ENCODE measurements around the gene TUBGCP3.
"Not testable (repeated sequence)": the region's sequence is repeated elsewhere in the genome, so short reads cannot be mapped to it uniquely, and the experiment has no call there.

The TUBGCP3 gene

DNA sequence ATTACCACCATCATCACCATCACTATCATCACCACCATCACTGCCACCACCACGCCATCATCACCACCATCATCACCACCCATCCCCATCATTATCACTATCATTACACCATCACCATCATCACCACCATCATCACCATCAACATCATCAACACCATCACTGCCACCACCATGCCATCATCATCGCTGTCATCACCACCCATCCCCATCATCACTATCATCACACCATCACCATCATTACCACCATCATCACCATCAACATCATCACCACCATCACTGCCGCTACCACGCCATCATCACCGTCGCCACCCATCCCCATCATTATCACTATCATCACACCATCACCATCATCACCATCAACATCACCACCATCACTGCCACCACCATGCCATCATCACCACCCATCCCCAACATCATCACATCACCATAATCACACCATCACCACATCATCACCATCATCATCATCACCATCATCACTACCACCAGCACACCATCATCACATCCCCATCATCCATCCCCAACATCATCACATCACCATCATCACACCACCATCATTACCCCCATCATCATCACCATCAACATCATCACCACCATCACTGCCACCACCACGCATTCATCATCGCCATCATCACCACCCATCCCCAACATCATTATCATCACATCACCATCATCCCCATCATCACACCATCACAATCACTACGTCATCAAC lies 61.7 kb downstream of the TUBGCP3 start:
- DNase-seq (ENCODE audit: low read depth): no peak

DNA sequence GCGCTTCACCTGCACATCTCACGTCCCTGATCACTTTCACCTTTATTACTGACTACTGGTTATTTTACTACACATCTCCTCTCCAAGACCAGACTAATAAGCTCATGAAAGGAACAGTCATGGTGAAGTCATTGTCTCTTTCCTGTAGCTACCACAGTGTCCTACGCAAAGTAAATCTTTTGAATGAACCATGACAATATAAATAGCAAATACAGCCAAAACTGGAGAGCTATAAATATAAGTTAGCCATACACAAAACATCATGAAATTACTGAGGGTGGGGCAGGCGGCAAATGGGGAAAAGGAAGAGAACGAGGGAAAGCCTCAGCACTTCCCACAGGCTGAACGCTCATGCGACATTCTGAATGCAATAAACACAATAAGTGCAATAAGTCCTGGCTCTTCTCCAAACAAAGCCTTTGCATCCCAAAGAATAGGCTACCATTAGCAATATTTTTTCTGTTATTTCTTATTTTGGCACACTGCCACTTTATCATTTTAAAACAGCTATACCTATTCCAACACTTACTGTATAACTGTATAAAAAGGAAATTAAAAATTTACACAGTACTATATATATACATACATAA lies 62.5 kb downstream of the TUBGCP3 start:
- DNase-seq (ENCODE audit: low read depth): no peak

DNA sequence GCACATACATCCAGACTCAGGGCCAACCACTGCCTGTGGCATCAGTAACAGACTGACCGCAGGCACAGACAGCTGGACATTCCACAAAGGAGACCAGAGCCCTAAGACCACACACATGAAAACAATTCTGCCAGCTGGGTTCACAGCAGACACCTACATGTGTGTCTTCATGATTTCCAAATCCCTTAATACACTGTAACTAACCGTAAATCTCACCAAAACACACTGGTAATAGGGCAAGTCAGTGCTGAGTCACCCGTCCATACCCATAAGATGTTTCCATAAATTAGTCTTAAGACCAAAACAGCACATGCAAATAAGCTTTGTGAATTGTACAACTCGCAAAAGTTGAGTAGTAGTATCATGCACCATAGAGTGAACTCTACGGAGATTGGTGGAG lies 65.4 kb downstream of the TUBGCP3 start:
- DNase-seq (ENCODE audit: low read depth): no peak

DNA sequence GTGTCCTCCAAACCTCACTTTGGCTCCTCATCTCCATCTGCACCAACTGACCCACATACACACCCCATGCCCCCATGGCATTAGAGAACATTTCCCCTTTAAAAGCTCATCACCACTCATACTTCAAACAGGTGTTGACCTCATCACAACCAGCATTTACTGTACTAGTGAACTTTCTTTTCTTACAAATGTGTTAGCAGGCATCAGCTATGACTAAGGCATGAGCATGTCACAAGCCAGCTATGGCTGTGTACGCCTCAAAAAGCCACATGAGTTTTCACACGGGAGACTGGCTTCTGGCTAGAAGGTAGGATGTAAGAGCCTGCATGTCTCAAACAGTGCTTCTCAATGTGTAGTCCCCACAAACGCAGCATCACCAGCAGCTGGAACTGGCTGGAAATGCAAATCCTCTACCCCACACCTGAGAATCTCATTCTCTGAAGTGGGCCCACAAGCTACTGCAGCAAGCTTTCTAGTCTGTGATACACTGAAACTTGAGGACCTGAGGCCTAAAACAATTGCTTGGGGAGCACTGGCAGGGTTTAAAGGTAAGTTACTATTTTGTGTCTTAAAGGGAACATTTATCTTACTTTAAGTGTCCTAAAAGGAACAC lies 66.8 kb downstream of the TUBGCP3 start:
- no peak for DNase-seq (ENCODE audit: low read depth)

DNA sequence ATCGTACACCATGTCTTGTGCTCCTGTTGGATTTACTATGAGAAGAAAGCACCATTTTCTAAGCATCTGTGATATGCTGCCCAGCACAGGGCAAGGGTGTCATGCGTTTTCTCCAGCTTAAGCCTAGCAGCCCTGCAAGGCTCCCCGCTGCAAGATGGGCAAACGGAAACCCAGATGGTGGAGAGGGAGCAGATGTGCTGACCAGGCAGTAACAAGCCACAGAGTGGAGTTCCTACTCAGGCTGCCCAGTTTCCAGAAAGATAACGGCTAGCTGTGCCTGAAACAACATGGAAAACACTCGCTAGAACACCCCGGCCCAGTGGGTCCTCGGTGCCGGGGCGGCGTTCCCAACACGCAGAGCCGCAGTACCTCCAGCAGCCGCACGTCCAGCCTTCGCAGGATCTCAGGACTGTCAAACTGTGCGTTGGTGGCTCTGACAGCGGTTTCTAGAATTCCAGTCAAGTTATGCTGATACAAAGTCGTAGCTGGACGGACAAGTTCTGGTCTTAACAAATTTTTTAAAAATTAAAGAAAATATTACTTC lies 68.4 kb downstream of the TUBGCP3 start:
- DNase-seq (ENCODE audit: low read depth): no peak

DNA sequence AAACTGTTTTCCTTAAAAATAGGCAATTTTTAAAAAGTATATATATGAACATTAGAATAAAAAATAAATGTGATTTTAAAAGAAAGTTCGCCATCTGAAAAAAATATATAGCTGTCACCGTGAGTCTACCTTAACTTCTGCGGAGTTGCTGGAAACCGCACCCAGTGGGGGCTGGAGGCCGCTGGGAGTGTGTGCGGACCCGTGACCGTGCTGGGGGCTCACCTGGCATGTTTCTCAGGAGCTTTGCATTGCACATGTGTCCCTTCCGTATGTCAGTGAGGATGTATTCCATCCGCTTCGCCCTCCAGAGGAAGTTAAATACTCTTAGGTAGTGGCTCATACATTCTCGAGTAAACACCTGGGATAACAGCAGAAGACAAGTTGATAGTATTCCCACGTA lies 71.7 kb downstream of the TUBGCP3 start:
- no peak for DNase-seq (ENCODE audit: low read depth)

DNA sequence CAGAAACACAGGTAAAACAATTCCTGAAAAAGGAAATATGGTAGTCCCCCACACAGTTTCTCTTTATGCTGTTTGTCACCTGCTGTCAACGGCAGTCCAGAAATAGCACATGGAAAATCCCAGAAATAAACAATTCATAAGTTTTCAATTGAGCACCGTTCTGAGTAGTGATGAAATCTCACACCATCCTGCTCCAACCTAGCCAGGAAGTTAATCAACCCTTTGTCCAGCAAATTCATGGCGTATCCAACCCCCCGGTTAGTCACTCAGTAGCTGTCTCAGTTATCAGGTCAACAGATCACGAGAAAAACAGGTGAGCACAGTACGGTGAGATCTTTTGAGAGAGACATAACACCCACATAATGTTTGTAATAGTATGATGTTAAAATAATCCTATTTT lies 74.2 kb downstream of the TUBGCP3 start:
- no peak for DNase-seq (ENCODE audit: low read depth)

DNA sequence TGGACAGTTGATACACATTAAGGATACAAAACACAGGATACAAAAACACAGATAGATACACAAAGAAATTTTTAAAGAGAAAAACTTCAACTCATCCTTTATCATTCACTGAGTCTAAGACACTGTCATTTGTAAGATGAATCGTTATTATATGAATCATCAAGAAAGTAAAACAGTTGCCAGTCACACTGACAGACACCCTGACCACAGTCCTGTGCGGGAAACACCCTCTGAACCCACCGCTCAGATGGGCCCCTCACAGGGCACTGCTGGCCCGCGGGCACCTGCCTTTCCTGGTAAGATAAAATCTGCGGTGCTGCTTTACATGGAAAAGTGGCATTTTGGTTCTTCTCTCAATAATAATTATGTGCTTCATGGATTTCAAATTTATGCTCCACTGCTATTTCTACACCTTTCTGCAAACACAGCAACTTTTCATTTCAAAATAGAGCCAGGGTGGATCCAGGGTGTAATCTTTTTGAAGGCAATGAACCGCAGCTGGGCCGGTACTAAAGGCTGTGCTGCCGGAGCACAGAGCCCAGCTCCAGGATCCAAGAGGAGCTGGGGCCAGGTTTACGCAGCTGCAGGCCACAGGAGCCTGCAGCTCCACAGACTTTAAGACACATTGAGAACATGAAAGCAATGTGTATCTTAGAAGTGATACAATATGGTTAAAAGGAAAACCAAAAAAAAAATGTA lies 76.8 kb downstream of the TUBGCP3 start:
- DNase-seq (ENCODE audit: low read depth): no peak

DNA sequence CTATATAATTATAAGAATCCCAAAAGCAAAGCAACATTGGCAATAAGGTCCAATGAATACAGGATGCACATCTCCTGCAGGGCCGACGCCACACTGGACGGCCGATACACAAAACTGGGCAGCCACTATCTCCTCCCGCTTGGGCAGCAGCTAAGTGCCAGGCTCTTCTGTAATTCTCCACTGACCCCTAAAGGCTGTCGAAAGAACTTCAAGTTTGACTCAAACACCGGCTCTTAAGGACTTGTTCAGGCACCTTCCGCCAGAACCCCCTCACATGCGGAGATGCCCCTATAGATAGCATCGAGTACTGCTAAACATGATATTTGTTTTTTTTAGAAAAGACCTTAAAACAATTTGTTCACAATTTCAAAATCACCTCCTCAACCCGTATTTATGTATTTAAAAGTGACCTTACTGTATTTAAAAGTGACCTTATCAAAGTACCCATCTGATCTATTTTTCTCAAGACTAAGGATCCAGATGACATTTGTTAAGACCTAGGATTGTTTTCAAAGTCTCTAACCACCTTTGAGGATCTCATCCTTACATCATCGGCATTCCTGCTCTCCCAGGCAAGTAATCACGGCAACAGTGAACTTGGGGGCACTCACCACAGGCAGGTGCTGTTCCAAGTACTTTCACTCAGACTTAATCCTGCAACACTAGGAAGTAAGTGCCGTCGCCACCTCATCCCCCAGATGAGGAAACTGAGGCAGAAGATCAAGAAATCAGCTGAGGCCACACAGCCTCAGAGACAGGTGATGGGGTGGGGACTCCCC lies 77.8 kb downstream of the TUBGCP3 start:
- no peak for DNase-seq (ENCODE audit: low read depth)

DNA sequence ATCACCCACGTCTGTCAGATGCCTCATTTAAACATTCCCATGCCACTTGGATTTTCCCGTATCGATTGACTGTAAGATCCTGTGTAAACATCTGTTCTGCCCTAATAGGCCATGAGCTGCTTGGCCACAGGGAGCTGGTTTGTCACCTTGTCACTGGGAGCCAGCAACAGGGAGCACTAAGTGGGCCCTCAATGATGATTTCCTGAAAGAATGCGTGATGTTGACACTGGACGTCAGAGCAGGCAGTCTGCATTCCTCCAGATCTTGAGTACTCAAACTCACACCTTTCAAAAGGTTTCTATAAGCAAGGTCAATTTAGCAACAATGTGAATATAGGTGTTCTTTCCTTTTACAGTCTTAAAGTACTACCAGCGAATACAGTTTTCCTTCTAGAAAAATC lies 78.8 kb downstream of the TUBGCP3 start:
- DNase-seq (ENCODE audit: low read depth): no peak

DNA sequence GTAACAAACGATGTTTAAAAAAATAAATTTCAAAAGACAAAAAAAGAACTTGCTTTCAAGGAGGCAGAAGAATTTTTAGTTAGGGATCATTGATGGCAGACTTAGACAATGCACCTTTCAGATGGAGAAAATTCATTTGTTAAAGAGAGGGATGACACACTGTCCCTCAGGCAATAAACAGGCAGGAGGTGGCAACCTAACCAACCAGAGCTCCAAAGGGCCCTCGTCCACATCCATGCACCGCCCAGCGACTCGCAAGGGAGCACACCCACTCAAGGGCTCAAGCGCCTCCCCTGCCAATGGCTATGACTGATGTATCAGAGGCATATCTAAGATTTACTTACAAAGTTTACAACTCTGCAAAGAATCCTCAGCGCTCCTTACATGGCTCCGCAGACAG lies 81.9 kb downstream of the TUBGCP3 start:
- no peak for DNase-seq (ENCODE audit: low read depth)

DNA sequence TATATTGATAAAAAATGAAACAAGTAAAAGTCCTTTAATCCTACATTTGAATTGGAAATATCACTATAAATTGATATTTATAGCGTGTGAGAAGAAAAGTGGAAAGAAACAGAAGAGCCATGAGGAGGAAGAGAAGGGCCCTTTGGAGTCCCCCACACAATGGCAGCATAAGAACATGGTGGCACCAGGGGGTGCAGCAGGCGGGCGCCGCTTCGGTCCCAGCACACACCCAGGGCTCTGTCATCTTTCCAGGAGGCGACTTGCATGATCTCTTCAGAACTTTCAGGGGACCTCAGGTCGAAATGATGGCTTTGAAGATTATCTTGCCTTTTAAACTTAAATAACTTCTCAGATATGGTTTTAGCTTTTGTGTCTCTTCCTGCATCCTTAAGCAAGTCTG lies 91.8 kb downstream of the TUBGCP3 start:
- DNase-seq (ENCODE audit: low read depth): no peak

DNA sequence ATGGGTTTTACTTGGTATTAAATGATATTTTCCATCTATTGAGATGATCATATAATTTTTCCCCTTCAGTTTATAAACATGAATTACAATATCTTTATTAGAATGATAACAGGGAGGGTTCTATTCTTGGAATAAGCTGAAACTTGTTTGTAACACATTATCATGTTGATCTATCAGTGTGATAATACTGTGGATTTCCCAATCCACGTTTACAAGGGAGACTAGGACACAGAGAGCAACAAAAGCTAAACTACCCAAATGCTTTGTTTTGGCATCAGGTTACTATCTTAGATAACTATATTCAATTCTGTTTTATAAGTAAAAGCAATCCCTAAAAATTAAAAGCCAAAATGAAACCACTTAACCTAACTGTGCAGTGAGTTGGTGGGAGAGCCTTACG lies 92.5 kb downstream of the TUBGCP3 start:
- no peak for DNase-seq (ENCODE audit: low read depth)

DNA sequence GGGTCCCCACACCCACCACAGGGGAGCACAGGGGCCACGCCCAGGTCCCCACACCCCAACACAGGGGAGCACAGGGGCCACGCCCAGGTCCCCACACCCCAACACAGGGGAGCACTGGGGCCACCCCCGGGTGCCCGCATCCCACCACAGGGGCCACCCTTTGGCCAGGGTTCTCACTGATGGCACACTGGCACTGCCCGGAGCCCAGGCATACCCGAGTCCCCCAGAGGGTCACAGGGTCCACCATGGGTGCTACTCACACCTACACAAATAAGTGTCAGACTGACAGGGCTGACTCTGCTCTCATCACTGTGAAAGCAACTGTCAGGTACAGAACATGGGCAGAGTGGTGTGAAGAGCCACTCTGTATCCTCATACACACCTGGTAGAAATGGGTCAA lies 98.8 kb downstream of the TUBGCP3 start:
- DNase-seq (ENCODE audit: low read depth): no peak

DNA sequence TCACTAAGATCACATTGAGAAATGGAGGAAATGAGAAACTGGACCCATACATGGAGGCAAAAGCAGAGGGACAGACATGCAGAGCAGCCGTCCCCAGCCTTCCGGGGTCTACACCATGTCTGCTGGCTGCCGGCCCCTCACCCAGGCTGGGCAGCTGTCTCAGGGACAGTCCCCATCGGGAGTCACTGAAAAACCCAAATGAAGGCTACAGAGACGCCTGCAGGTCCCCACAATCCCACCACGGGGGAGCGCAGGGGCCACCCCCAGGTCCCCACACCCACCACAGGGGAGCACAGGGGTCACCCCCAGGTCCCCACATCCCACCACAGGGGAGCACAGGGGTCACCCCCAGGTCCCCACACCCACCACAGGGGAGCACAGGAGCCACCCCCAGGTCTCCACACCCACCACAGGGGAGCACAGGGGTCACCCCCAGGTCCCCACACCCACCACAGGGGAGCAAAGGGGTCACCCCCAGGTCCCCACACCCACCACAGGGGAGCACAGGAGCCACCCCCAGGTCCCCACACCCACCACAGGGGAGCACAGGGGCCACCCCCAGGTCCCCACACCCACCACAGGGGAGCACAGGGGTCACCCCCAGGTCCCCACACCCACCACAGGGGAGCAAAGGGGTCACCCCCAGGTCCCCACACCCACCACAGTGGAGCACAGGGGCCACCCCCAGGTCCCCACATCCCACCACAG lies 99.5 kb downstream of the TUBGCP3 start:
- not testable (repeated sequence) for DNase-seq (ENCODE audit: low read depth)

DNA sequence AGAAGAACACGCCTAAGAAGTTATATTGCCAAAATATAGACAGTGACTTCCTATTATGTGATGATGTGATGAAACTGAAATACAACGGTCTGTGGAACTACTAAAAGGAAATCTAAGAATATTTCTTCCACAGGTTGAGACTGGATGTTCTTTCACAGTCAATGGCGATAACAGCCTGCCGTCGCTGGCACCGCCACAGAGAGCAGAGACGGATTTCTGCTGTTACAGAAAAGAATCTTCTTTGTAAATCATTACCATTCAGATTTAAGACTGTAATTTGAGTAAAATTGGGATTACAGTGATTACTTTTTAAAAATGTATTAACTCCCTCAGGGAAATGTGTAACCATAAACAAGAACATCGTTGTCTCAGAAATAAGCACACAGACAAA lies 100.8 kb downstream of the TUBGCP3 start:
- no peak for DNase-seq (ENCODE audit: low read depth)

DNA sequence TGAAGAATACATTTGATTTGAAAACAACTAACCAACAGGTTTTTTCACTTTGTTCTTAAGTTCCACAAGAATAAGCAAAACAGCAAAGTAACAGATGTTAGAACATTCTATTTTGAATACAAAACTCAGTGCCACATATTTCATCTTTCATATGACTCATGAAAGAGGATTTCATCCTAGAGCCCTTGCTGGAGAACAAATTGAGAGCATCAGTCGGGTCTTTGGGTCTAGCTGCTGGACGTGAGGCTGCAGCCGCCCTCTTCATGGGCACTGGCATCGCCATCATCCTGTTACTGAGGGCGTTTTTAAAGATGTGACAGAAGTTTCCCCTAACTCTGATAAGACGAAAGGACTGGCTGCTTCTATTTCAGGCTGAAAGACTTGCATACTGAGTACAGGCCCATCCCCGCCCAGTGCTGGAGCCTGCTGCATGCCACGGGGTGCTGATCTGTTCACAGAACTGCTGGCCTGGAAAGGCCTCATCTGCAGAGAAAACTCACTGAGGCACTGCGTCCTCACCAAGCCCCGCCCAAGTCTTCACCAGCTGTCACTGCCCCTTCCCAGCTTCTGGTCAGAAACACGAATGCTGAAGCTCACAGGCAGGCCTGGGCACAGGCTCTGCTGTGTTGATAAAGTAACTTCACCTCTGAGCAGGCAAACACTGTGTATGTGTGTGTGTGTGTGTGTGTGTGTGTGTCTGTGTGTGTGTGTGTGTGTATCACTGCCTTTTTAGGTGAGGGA lies 101.4 kb downstream of the TUBGCP3 start:
- no peak for DNase-seq (ENCODE audit: low read depth)

DNA sequence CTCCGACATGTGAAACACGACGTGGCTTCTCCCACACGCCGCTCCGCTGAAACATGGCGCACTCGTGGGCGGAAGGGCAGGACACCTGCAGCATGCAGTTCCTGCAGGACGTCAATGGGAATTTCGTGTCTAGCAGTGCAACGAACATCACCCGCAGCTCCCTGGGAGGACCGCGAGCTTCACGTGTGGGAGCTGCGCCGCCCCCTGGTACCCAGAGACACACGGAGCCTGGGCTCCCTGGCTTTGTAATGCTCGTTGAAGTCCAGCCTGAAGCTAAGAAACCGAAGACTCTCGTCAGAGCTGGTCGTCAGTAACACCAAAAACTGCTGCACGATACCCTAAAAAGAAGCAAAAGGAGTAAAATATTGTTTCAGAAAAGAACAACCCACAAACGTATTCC lies 102.1 kb downstream of the TUBGCP3 start:
- not testable (repeated sequence) for DNase-seq (ENCODE audit: low read depth)

DNA sequence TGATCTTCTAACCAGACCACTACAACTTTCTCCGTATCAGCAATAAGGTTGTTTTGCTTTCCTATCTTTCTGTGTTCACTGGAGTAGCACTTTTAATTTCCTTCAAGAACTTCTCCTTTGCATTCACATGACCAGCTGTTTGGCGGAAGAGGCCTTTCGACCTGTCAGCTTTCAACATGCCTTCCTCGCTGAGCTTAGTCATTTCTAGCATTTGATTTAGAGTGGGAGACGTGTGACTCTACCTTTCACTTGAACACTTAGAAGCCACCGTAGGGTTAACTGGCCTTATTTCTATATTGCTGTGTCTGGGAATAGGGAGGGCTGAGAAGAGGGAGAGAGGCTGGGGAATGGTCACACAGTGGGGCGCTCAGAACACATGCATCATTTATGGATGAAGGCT lies 104.7 kb downstream of the TUBGCP3 start:
- no peak for DNase-seq (ENCODE audit: low read depth)

DNA sequence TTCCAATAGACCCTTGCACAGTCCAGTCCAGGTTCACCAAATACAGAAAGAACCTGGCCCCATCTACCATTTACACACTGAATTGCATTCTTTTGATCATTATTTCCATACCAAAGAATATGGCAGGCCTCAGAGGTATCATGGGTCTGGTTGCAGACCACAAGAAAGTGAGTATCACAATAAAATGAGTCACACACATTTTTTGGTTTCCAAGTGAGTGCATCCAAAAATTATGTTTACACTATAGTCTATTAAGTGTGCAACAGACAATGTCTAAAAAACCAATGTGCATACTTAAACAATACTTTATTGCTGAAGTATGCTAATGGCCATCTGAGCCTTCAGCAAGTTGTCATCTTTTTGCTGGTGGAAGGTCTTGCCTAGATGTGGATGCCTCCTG lies 106.5 kb downstream of the TUBGCP3 start:
- no peak for DNase-seq (ENCODE audit: low read depth)

DNA sequence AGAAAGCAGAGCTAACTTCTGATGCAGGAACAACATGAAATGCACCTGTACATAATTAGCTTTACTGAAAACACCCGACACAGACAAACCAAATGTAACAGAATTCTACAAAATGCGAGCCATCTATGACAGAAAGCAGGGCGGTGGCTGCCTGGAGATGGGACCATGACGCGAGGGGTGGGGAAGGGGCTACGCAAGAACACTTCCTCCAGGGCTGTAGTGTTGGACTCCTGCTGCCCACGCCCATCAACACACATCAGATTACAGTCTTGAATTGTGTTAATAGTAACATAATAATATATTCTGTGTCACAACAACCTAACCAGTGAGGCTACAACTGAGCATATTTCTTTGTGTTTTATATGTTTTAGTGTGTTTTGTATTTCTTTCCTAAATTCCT lies 108.6 kb downstream of the TUBGCP3 start:
- DNase-seq (ENCODE audit: low read depth): no peak
